ENCODE data around the gene MT1F. TPM values are rescaled to one million over a fixed set of nuclear protein-coding genes. Genes with fewer than 3 reads are reported as not detected.

MT1F gene
- total RNA-seq, 2 experiments from 2014 or later, result 0.44 TPM; not detected in 1

DNA sequence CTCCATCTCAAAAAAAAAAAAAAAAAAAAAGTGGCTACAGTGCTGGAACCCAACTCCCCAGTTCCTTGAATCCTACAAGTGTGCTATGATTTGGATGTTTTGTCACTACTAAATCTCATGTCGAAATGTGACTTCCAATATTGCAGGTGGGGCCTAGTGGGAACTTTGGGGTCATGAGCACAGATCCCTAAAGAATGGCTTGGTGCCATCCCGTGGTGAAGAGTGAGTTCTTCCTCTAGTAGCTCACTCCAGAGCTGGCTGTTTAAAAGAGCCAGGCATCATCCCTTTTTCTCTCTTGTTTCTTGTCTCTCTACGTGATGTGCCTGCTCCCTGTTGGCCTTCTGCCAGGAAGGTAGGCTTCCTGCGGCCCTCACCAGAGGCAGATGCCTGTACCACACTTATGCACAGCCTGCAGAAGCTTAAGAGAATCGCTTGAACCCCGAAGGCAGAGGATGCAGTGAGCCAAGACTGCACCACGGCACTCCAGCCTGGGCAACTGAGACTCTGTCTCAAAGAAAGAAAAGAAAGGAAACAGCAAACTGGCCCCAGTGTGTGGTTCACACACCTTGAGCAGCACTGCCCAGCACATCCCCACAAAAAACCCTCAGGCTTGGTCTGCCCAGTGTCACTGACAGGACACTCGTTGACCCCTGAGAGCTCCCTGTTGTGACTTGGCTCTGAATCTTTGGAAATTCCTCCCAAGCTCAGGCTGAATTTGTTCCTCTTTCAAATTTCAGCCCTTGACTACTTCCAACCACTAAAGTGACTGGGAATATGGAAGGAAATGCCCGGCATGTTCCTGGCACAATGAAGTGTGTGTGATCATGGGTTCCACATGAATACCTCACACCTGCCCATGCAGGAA is 29.0 kb upstream of the MT1F start:
- CTCF ChIA-PET (ENCODE audit: unreplicated experiment), result interaction anchor here (0.6 kb wide), 1 partner anchor 29 kb away, joined by 3 read pairs; the partner anchor contains the start of gene MT1F
- Histone ChIP-seq H3K79me2 (ENCODE audit: insufficient read depth, low read depth, low read length) (no peaks in the 10 kb centered on the region), H3K27ac (ENCODE audit: low read depth, low read length, poor library complexity, severe bottlenecking) (no peak overlapping the region), H4K20me1 (ENCODE audit: insufficient read depth, low read length) (no peaks in the 10 kb centered on the region), H3K4me1 (ENCODE audit: insufficient read depth, low read length, poor library complexity, severe bottlenecking) (peaks cover 9% of the 10 kb centered on the region), H3K36me3 (ENCODE audit: insufficient read depth, low read length) (no peaks in the 10 kb centered on the region), H3K4me2 (ENCODE audit: low read length) (no peak overlapping the region), H3K9me2 (ENCODE audit: insufficient read depth, low read length) (no peaks in the 10 kb centered on the region), H3K4me3 (ENCODE audit: low read depth, low read length, poor library complexity, severe bottlenecking) (no peak overlapping the region), H2AFZ (ENCODE audit: low read length) (no peak overlapping the region), H3K9me3 (ENCODE audit: low read length) (no peaks in the 10 kb centered on the region)
- DNase-seq (ENCODE audit: low spot score), result no peak
- POLR2A ChIA-PET, result interaction anchor here (0.7 kb wide), 1 partner anchor 877 kb away, joined by 7 read pairs; no protein-coding TSS in a partner anchor
- TF ChIP-seq, protein P1, sequence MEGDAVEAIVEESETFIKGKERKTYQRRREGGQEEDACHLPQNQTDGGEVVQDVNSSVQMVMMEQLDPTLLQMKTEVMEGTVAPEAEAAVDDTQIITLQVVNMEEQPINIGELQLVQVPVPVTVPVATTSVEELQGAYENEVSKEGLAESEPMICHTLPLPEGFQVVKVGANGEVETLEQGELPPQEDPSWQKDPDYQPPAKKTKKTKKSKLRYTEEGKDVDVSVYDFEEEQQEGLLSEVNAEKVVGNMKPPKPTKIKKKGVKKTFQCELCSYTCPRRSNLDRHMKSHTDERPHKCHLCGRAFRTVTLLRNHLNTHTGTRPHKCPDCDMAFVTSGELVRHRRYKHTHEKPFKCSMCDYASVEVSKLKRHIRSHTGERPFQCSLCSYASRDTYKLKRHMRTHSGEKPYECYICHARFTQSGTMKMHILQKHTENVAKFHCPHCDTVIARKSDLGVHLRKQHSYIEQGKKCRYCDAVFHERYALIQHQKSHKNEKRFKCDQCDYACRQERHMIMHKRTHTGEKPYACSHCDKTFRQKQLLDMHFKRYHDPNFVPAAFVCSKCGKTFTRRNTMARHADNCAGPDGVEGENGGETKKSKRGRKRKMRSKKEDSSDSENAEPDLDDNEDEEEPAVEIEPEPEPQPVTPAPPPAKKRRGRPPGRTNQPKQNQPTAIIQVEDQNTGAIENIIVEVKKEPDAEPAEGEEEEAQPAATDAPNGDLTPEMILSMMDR (conservative IDR thresholded peaks at IDR 0.05; ENCODE audit: low read length), result no peak
- TF ChIP-seq EZH2phosphoT487 (IDR thresholded peaks at IDR 0.05; ENCODE audit: borderline replicate concordance, low read depth, low read length), result no peak
- BruUV-seq (replicated peaks), result no TSS peak
- intact Hi-C loops (cut with micrococcal nuclease; ENCODE audit: unreplicated experiment), result no loop called here

DNA sequence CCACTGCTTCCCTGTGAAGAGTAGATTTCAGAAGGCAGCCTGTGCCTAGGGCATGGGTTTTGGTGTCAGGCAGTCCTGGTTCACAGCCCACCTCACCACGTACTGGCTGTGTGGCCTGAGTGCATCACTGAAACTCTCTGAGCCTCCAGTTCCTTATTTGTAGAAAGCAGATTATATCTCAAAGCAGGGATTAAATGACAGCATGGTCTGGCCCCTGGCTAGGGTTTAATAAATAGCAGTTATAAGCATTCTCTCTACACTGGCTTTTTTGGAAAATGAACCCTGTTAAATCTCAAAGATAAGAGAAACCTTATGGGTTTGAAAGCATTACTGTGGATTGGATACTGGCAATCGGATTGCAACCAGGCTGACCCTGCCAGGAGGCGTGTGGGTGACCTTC is 28.2 kb upstream of the MT1F start:
- Histone ChIP-seq H2AFZ (ENCODE audit: low read length) (no peak overlapping the region), H3K9me3 (ENCODE audit: low read length) (no peaks in the 10 kb centered on the region), H3K36me3 (ENCODE audit: insufficient read depth, low read length) (no peaks in the 10 kb centered on the region), H3K4me2 (ENCODE audit: low read length) (no peak overlapping the region), H3K4me3 (ENCODE audit: low read depth, low read length, poor library complexity, severe bottlenecking) (no peak overlapping the region), H4K20me1 (ENCODE audit: insufficient read depth, low read length) (no peaks in the 10 kb centered on the region), H3K79me2 (ENCODE audit: insufficient read depth, low read depth, low read length) (no peaks in the 10 kb centered on the region), H3K27ac (ENCODE audit: low read depth, low read length, poor library complexity, severe bottlenecking) (no peak overlapping the region), H3K9me2 (ENCODE audit: insufficient read depth, low read length) (no peaks in the 10 kb centered on the region), H3K4me1 (ENCODE audit: insufficient read depth, low read length, poor library complexity, severe bottlenecking) (peaks cover 9% of the 10 kb centered on the region)
- intact Hi-C loops (cut with micrococcal nuclease; ENCODE audit: unreplicated experiment), result no loop called here
- ChIA-PET POLR2A (interaction anchor here (0.9 kb wide), 1 partner anchor 17 kb away, joined by 5 read pairs; no protein-coding TSS in a partner anchor), CTCF (ENCODE audit: unreplicated experiment) (no interaction called here)
- DNase-seq (ENCODE audit: low spot score), result no peak
- no TSS peak for BruUV-seq (replicated peaks)
- TF ChIP-seq, protein P1 (conservative IDR thresholded peaks at IDR 0.05; ENCODE audit: low read length), result no peak
- no peak for TF ChIP-seq EZH2phosphoT487 (IDR thresholded peaks at IDR 0.05; ENCODE audit: borderline replicate concordance, low read depth, low read length)

DNA sequence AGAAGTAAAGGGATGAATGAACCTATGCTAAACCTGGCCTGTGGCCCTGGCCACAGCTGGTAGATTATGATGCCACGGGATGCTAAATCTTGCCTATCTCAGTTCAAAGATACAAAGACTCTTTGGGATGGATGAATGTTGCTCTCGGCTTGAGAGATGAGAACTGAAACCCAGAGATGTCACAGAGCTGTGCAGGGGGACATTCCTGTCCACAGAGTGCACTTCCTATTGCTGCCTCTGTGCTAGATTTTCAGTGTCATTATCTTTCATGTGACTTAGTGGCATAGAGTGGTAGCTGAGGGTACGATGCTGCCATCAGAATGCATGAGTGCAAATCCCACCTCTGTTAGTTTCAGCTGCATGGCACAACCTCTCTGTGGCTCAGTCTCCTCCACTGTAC is 27.6 kb upstream of the MT1F start:
- Histone ChIP-seq H3K79me2 (ENCODE audit: insufficient read depth, low read depth, low read length) (no peaks in the 10 kb centered on the region), H2AFZ (ENCODE audit: low read length) (no peak overlapping the region), H3K4me1 (ENCODE audit: insufficient read depth, low read length, poor library complexity, severe bottlenecking) (peaks cover 9% of the 10 kb centered on the region), H3K9me3 (ENCODE audit: low read length) (no peaks in the 10 kb centered on the region), H3K4me3 (ENCODE audit: low read depth, low read length, poor library complexity, severe bottlenecking) (no peak overlapping the region), H3K4me2 (ENCODE audit: low read length) (peak overlapping the region; percentile 13; the same call in 1 of the 2 replicates), H4K20me1 (ENCODE audit: insufficient read depth, low read length) (no peaks in the 10 kb centered on the region), H3K36me3 (ENCODE audit: insufficient read depth, low read length) (no peaks in the 10 kb centered on the region), H3K27ac (ENCODE audit: low read depth, low read length, poor library complexity, severe bottlenecking) (no peak overlapping the region), H3K9me2 (ENCODE audit: insufficient read depth, low read length) (no peaks in the 10 kb centered on the region)
- intact Hi-C loops (cut with micrococcal nuclease; ENCODE audit: unreplicated experiment), result no loop called here
- DNase-seq (ENCODE audit: low spot score), result peak; percentile 66
- POLR2A ChIA-PET, result interaction anchor here (0.9 kb wide), 1 partner anchor 18 kb away, joined by 5 read pairs; no protein-coding TSS in a partner anchor
- BruUV-seq (replicated peaks), result no TSS peak
- CTCF ChIA-PET (ENCODE audit: unreplicated experiment), result interaction anchor here (0.9 kb wide), 1 partner anchor 25 kb away, joined by 5 read pairs; no protein-coding TSS in a partner anchor
- no peak for TF ChIP-seq EZH2phosphoT487 (IDR thresholded peaks at IDR 0.05; ENCODE audit: borderline replicate concordance, low read depth, low read length)
- TF ChIP-seq, protein P1 (conservative IDR thresholded peaks at IDR 0.05; ENCODE audit: low read length), result peak; percentile 19; the same call in 1 of the 2 replicates
